GM19468 (cell line): ENCODE results near the gene SOX14.

Experiments used
- ATAC-seq: cut with Tn5 transposase; IDR thresholded peaks from one replicate; pipeline ENCODE4 v1.9.1; 2021; ENCODE audit warnings: mild to moderate bottlenecking, moderate library complexity, moderate number of reproducible peaks; ENCODE audit not compliant: unreplicated experiment; ENCODE audit errors: extremely low read depth

SOX14 gene

GRCh38 chr3:137764001-137764433 lies at the start of gene SOX14:
SOX14 (plus strand) TSS chr3:137764315; CDS start chr3:137764785, 470 bp downstream.
- ATAC-seq: no peak

DNA sequence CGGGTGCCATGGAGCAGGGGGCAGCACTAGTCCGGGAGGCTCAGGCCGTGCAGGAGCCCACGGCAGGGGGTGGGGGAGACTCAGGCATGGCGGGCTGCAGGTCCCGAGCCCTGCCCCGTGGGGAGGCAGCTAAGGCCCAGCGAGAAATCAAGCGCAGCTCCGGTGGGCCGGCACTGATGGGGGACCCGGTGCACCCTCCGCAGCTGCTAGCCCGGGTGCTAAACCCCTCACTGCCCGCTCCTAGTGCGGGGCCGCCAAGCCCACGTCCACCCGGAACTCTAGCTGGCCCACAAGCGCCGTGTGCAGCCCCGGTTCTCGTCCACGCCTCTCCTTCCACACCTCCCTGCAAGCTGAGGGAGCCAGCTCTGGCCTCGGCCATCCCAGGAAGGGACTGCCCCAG lies 49.6 kb upstream of the SOX14 start:
- ATAC-seq: no peak

DNA sequence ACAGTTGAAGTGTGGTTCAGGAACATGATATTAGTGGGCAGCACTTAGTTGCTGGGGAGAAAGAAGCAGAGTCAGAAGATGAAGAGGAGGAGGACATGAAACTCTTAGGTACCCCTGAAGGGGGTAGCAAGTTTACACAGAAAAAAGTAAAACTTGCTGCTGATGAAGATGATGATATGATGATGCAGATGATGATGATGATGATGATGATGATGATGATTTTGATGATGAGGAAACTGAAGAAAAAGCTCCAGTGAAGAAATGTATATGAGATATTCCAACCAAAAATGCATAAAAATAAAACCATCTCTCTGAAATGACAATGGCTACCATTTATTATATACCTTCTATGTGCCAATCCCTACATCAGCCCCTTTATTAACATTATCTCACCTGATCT lies 39.9 kb upstream of the SOX14 start:
- ATAC-seq: no peak

DNA sequence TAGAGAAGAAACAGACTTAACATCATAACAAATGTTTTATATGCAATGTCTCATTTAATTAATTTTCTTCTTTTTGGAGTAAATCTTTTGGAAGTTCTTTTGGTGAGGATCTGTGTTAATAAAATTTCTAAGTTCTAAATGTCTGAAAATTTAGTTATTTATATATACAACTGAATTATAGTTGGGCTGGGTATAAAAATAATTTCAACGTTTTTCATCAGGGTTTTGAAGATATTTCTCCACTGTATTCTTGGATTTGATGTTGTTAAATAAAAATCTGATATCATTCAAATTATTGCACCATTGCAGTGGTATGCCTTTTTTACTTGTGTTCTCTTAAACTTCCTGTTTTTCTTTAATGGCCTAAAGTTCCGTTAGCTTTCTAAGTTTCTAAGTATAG lies 26.9 kb upstream of the SOX14 start:
- ATAC-seq: no peak

DNA sequence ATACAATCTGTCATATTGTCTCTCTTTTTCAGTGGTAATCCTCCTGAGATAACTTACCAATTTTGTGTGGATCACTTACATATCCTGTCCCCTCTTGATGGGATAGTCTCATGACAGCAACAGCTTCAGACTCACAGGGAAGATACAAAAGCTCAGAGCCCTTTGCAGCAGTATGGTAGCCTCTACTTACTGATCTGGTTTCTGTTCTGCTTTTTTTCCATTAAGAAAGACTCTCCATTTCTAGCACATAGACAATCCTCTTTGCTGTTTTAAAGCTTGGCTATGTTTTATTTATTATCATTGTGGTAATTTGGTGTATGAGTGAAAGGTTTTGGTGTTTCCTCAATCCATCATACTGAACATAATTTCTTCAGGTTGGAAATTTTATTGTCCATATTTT lies 25.4 kb upstream of the SOX14 start:
- no peak for ATAC-seq

GRCh38 chr3:137743608-137744007 lies 20.5 kb upstream of the SOX14 start:
- no peak for ATAC-seq

GRCh38 chr3:137746808-137747207 lies 17.3 kb upstream of the SOX14 start:
- no peak for ATAC-seq

DNA sequence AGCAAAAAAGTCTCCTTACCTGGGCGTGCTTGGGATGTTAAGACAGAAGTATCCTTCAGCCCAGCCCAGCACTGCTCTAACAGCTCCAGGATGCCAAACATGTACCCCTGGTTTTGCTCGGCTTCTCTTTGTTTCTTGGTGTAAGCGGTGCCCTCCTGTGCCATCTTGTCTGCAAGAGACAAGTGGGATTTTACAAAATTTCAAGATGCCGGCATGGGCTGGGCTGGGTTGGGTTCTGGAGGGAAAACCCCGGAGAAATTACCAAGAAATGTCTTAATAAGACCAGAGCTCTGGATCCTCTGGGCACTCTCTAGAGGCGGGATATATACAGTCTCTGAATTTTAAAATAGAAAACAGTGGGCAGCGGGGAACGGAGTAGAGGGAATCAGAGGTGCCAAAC lies 4.6 kb upstream of the SOX14 start:
- ATAC-seq: no peak

- no peak for ATAC-seq
Measured at GRCh38 chr3:137760341-137761098, 3.6 kb upstream of the SOX14 start.

- no peak for ATAC-seq
Measured at GRCh38 chr3:137761099-137761562, 3.0 kb upstream of the SOX14 start.

DNA sequence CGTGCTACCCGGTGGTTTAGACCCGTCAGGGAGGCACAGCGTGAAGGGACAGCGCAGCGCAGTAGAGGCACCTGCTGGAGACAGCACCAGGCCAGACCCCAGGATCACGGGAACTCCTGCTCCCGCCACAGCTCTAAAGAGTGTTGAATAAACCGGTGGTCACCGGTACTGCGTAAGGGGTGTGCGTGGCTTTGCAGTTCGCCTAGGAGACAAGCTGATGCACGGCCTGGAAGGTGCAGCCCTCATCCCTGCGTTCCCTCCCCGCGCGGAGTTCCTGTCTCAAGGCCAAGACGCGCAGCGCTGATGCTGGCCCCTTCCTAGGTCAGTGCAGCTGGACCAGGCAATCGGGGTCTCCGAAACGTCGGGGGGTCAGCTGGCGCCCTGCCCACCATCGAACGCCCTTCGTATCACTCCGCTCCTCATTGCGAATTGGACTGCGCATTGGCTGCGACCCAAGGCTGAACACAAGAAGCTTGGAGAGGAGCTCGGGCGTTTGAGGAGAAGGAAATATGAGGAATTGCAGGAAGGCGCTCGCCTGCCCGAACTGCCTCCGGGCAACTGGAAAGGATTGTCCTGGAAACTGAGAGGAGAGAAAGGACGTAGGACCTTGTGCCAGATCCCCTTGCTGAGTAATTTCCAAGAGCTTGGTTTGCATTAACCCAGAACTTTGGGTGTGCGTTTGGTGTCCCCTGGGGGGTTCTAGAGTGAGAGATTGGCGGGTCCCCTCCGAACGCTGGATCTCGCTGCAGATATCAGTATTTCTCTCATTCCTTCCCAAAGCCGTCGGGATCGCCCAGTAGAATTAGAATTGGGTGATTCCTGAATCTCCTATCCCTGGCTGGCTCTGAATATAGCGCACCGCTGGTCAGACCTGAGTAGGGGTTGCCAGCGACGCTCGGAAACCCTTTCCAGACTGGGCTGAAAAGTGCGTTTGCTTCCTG lies 2.3 kb upstream of the SOX14 start:
- no peak for ATAC-seq

- ATAC-seq: no peak
Measured at GRCh38 chr3:137762674-137763593, 1.2 kb upstream of the SOX14 start.

DNA sequence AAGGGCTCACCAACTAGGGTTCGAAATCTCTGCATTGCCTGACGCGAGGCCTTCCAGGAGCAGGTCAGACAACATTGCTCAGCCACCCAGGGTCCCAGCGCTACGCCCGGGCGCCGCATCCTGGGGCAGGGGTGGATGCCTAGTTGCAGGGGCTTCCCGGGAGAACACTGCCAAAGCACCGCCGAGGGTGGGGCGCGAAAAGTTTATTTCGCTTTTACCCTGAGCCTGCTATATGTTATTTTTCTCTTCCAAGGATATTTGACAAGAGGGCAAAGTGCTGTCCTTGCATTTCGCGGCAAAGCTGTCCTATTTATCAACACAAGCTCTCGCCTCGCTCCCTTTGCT lies 549 bp upstream of the SOX14 start:
- no peak for ATAC-seq

GRCh38 chr3:137764563-137765309 lies 621 bp downstream of the SOX14 start:
- ATAC-seq: no peak

GRCh38 chr3:137765310-137766033 lies 1.4 kb downstream of the SOX14 start:
- no peak for ATAC-seq

GRCh38 chr3:137766041-137766875 lies 2.1 kb downstream of the SOX14 start:
- no peak for ATAC-seq

GRCh38 chr3:137766876-137767537 lies 2.9 kb downstream of the SOX14 start:
- no peak for ATAC-seq
